Loucy (cell line): ENCODE results near the gene PRAMEF12.
"Not testable (repeated sequence)": the region's sequence is repeated elsewhere in the genome, so short reads cannot be mapped to it uniquely, and the experiment has no call there.

ENCODE experiments used
- H2AFZ ChIP-seq: fragments of 200-600 bp; sonication (generic); 2 replicates; pipeline ENCODE4 v1.6.0; 2016; ENCODE audit warnings: antibody characterized with exemption, mild to moderate bottlenecking, low read length, moderate library complexity
- H3F3A ChIP-seq: fragments of 200-600 bp; 2 replicates; pipeline ENCODE4 v1.6.0; 2016; ENCODE audit warnings: antibody characterized with exemption, low read depth, mild to moderate bottlenecking
- H3K27me3 ChIP-seq: fragments of 200-600 bp; sonication (generic); 2 replicates; pipeline ENCODE4 v1.6.1; 2014; ENCODE audit warnings: low read length, mild to moderate bottlenecking; ENCODE audit not compliant: insufficient read depth, poor library complexity, severe bottlenecking
- H3K36me3 ChIP-seq: fragments of 200-600 bp; sonication (generic); 2 replicates; pipeline ENCODE4 v1.6.1; 2016; ENCODE audit warnings: low read length; ENCODE audit not compliant: insufficient read depth
- H3K4me1 ChIP-seq: fragments of 200-600 bp; sonication (generic); 2 replicates; pipeline ENCODE4 v1.5.1; 2014; ENCODE audit warnings: low read length, mild to moderate bottlenecking; ENCODE audit not compliant: insufficient read depth, poor library complexity, severe bottlenecking
- H3K4me2 ChIP-seq: fragments of 200-600 bp; sonication (generic); 2 replicates; pipeline ENCODE4 v1.6.0; 2014; ENCODE audit warnings: antibody characterized with exemption, low read length, low read depth, mild to moderate bottlenecking; ENCODE audit not compliant: poor library complexity, severe bottlenecking
- H3K4me3 ChIP-seq: fragments of 200-600 bp; sonication (generic); 2 replicates; pipeline ENCODE4 v1.5.1; 2014; ENCODE audit warnings: low read length, mild to moderate bottlenecking, mixed read lengths; ENCODE audit not compliant: poor library complexity, severe bottlenecking
- H3K79me2 ChIP-seq: fragments of 200-600 bp; sonication (generic); 2 replicates; pipeline ENCODE4 v1.6.1; 2014; ENCODE audit warnings: low read length; ENCODE audit not compliant: insufficient read depth
- H3K9ac ChIP-seq: fragments of 200-600 bp; sonication (generic); 2 replicates; pipeline ENCODE4 v1.6.0; 2014; ENCODE audit warnings: mild to moderate bottlenecking, low read depth, low read length, moderate library complexity; ENCODE audit not compliant: poor library complexity, severe bottlenecking
- H3K9me2 ChIP-seq: fragments of 200-600 bp; sonication (generic); replicated peaks from 2 replicates; pipeline ENCODE4 v1.6.1; 2016; ENCODE audit warnings: low read depth, low read length, mixed read lengths
- H3K9me3 ChIP-seq: fragments of 200-600 bp; sonication (generic); 2 replicates; pipeline ENCODE4 v1.6.1; 2014; ENCODE audit warnings: mild to moderate bottlenecking, antibody characterized with exemption, low read length, low read depth; ENCODE audit not compliant: insufficient read depth
- H4K20me1 ChIP-seq: fragments of 200-600 bp; sonication (generic); 2 replicates; pipeline ENCODE4 v1.6.0; 2014; ENCODE audit warnings: antibody characterized with exemption, low read length, mild to moderate bottlenecking; ENCODE audit not compliant: insufficient read depth, poor library complexity, severe bottlenecking
- CTCF ChIP-seq: fragments of 200-600 bp; sonication (generic); conservative IDR thresholded peaks from 2 replicates; pipeline ENCODE4 v1.5.1; 2014; ENCODE audit warnings: mild to moderate bottlenecking, antibody characterized with exemption, low read length
- EZH2phosphoT487 ChIP-seq: fragments of 200-600 bp; IDR thresholded peaks from 2 replicates; pipeline ENCODE4 v1.6.1; 2018; ENCODE audit warnings: antibody characterized with exemption, mild to moderate bottlenecking, moderate library complexity, borderline replicate concordance

Gene PRAMEF12

GRCh38 chr1:12810691-12811408 is 37.3 kb downstream of the PRAMEF12 start:
- Histone ChIP-seq H3K4me2 (no peak overlapping the region), H3K9ac (no peak overlapping the region), H3K36me3 (no peaks in the 10 kb centered on the region), H3K4me3 (no peak overlapping the region), H3K27me3 (no peaks in the 10 kb centered on the region), H3K79me2 (no peaks in the 10 kb centered on the region), H3F3A (no peaks in the 10 kb centered on the region), H3K9me2 (no peaks in the 10 kb centered on the region), H2AFZ (no peak overlapping the region), H3K9me3 (no peaks in the 10 kb centered on the region), H3K4me1 (no peaks in the 10 kb centered on the region), H4K20me1 (no peaks in the 10 kb centered on the region)
- TF ChIP-seq CTCF (no peak), EZH2phosphoT487 (no peak)

GRCh38 chr1:12811409-12811784 is 37.9 kb downstream of the PRAMEF12 start:
- Histone ChIP-seq H3K27me3 (no peaks in the 10 kb centered on the region), H3F3A (no peaks in the 10 kb centered on the region), H4K20me1 (no peaks in the 10 kb centered on the region), H3K4me1 (no peaks in the 10 kb centered on the region), H3K36me3 (no peaks in the 10 kb centered on the region), H3K4me3 (no peak overlapping the region), H3K9me3 (no peaks in the 10 kb centered on the region), H3K9me2 (no peaks in the 10 kb centered on the region), H2AFZ (no peak overlapping the region), H3K4me2 (no peak overlapping the region), H3K9ac (no peak overlapping the region), H3K79me2 (no peaks in the 10 kb centered on the region)
- TF ChIP-seq CTCF (no peak), EZH2phosphoT487 (no peak)

GRCh38 chr1:12819061-12819460 is 45.5 kb downstream of the PRAMEF12 start:
- H3K4me2 ChIP-seq, H3K27me3 ChIP-seq, H4K20me1 ChIP-seq, H3K4me1 ChIP-seq, H3K9me2 ChIP-seq, H3K9ac ChIP-seq, H3K36me3 ChIP-seq, H3K79me2 ChIP-seq, H3K9me3 ChIP-seq, H2AFZ ChIP-seq, H3F3A ChIP-seq, H3K4me3 ChIP-seq: not testable (repeated sequence)
